ENCODE results near the gene VARS2.

Gene VARS2

DNA sequence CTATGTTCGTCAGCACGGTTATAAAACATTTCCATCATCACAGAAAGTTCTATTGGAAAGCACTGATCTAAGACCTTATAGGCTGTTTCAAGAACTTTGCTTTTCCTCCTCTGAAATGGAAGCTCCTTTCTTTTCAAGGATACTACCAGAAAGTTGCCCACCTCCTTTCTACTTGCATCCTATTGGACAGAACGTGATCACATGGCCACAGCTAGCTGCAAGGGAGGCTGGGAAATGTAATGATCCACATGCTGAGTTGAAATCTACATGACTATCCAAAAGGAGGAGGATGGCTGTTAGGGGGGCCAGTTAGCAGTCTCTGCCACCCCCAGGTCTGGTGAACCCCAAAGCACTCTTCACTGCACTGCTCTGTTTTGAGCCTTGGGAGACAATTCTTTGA, 14.6 kb downstream of the VARS2 start:
- no peak for DNase-seq (ENCODE audit: low spot score)

DNA sequence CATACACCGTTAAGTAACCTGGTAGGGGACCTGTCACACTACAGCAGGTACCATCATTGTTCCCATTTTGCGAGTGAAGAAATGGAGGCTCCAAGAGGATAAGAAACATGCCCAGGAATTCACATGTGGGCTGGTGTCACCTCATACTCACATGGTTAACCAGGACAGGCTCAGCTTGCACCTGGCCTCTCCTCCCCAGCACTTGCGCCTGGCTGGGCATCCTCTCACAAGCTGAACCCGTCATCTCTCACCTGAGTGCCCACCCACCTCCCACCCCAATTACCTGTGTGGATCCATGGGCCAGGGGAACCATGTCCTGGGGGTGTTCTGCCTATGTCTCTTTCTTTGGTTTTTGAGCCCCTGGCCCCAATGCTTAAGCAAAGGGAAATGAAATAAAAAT, 16.5 kb downstream of the VARS2 start:
- DNase-seq (ENCODE audit: low spot score) = no peak

DNA sequence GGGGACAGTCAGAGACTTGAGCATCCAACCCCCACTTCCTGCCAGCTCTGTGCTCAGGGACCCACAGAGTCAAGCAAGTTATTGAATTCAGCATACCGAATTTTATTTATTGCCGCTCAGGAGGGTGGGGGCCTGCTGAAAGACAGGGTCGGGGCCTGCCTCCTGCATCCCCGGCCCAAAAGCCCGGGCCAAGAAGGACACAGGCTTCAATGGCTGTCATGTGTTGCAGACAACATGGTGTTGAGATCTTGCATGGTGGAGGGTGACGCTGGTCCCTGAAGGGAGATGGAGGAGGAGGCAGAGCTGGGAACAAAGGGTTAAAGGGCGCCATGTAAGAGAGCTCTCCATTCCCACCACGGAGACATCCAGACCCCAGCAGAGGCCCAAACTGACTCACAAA, 17.2 kb downstream of the VARS2 start:
- DNase-seq (ENCODE audit: low spot score) = no peak

DNA sequence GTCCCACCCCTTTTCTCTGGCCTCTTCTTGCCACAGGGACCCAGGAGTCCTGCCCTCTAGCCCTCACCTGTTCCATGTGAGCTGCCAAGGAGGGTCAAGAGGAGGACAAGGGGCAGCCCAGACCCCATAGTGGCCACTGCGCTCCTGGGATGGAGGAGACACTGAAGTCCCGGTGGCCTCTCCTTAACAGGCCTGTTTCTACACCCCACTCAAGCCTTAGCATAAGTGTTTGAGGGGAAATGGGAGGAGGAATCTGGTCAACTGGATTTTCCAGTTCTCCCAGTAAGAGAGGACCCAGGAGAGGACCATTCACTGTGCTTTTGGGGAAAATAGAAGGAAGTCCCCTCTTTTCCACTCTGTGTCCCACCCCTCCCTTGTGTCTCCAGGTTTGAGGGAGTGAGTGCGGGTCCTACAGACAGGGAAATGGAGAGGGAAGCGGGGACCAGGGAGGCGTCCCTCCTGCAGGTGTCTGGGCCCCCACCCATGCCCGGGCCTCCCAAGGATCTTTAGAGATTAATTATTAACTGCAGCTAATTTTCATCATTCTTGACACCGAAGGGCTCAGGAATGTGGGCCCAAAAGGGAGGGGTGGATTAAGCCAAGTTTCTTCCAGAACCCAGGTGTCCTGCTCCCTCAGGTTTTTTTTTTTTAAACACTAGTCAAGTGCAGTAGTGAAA, 18.1 kb downstream of the VARS2 start, which contains the start of gene SFTA2:
Gene SFTA2, minus strand, starts transcription at position 202 of the 677 bp plus-strand sequence. Its CDS starts 74 bp downstream, at position 128.
- no peak for DNase-seq (ENCODE audit: low spot score)

DNA sequence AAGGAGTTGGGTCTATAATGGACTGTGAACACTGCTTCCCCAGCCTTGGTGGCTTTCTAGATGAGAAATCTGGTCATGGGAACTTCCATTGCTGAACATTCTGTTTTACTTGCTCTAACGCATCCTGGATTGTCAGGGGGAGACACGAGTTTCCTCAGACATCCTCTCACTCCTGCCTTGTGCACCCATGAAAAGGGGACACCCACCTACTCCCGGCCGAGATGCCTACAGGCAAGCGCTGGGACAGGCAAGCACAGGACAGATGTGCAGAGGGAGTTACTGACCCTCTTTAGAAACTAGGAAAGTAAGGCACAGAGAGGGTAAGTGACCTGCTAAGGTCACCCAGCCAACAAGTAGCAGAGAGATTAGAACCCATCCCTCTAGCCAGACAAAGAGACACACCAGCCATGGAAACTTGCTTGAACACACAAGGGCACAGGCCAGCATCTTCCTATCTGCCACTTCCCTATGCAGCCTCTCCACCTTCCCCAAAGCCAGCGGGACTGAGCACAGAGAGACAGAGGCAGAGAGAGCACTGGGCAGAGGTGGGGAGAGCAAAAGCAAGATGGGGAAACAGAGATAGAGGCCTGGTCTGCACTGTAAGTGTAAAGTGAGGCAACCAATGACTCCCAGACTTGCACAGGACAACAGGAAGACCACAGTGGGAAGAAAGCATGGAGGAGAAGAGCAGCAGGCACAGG, 18.8 kb downstream of the VARS2 start:
- DNase-seq (ENCODE audit: low spot score) = no peak

DNA sequence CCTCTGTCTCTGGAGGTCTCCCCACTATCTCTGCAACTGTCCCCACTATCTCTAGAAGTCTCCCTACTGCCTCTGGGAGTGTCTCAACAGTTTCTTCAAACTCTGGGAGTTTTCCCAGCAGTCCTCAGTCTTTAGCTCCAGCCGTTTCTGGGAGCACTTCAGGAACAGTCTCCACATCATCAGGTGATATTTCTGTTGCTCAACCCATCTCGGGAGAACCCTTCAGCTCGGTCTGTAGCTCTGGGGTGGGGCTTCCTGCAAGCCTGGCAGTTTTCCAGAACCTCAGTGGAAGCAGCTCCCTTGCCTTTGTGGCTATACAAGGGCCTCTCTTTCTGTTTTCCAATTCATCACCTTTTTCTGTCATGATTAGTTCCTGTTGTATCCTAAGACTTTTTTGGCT, 21.0 kb downstream of the VARS2 start:
- no peak for DNase-seq (ENCODE audit: low spot score)

DNA sequence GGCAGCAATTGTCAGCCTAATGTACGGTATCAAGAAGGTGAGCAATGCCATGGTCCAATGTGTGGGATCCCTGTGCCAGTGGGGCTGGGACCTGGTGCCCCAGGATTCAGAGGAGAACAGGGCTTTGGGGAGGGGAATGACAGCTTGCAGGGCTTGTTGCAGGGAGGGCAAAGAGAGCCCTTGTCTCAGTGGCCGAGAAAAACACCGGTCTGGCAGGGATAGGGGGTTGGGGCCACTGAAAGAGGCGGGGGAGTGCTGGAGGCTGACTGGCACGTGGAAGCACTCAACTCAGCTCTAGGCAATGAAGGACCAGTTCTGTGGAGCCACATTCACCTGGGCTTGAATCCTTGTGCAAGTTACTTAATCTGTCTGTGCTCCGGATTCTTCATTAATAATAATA, 23.2 kb downstream of the VARS2 start:
- no peak for DNase-seq (ENCODE audit: low spot score)

DNA sequence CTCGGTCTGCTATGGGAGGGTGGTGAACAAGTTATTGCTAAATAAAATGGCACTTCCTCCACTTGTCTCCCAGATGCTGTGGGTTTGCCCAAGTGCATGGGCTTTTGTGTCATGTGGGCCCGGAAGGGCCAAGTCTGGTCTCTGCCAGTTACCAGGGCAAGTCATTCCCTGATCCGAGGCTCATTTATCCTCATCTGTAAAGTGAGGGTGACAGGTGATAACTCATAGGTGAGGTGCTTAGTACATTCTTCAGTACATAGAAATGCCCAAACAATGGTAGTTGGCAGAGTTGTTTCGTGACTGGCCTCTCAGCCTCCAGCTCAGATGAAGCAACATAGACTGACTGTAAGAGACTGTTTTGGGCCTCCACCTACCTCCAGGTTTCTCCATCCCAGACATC, 24.7 kb downstream of the VARS2 start:
- no peak for DNase-seq (ENCODE audit: low spot score)

DNA sequence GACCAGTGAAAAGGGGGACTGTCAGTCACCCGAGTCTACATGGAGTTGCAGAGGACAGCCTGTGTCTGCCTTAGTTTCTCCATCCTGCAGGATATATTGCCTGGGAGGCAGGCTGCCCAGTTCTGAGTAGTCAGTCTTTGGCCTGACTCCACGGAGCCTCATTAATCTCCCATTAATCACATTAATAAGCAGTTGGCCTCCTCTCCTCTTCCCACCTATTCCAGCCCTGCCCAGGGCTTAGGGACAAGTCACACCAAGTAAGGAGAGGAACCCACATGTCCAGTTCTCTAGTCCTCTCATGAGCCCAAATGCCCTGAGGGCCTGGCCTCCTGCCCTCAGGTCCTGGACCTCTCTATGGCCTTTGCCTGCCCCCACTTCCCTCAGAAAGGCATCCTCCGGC, 25.4 kb downstream of the VARS2 start:
- no peak for DNase-seq (ENCODE audit: low spot score)

DNA sequence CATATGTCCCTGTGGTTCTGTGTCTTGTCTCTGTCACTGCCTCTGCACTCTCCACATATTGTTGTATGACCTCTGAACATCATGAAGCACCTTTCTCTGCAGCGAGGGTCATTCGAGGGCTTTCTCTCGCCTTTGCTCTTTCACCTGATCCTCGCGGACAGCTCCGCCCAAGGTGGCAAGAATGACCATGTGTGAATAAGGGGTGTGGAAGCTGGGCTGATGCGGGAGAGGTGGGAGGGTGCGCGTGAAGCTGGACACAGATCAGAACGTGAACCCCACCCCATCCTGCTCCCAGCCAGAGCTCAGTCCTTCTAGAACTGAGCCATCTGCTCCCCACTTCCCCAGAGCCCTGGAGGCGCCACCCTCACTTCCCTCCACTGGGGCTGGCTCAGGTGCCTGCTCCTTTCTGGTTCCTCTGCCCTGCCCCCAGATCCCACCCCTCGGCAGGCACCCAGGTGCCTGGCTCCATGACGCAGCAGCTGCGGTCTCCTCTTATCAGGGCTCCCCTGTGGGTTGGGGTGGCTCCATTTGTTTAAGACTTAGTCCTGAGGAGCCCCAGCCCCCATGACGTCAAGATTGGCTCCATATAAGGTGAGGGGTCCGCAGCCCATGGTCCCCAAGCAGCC, 26.4 kb downstream of the VARS2 start, which contains the start of gene MUCL3:
Gene MUCL3, plus strand, starts transcription at position 613 of the 626 bp plus-strand sequence. CDS start 27 bp downstream, outside the sequence.
- no peak for DNase-seq (ENCODE audit: low spot score)

DNA sequence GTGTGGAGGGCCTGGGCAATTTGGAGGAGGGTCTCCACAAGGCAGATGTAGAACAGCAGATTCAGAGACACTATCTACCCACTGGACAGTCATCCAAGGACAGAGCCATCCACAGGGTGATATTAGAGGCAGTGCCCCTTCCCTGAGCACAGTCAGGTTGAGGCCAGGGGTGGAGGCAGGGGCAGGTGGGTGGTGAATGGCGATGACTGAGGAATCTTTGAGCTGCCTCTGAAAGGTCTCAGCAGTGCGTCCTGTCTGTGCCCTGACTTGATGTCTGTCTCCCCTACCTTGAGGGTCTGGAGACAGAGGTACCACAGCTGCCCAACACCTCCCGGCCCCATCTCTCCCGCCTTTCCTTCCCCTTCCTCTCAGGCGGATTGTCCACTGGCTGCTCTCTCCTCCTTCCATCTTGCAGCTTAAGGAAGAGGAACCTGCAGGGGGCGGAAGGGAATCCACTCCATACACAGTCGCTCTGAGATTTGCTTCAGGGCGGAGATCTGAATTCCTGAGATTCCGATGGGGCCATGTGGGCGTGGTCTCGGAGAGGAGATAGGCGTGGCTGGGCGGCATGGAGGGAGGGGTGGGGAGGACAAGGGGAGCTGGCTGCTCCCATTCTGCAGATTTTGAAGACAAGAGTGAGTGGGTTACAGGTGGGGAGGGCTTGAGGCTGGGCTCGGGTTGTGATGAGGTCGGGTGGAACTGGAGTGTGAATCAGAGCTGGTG, 28.5 kb downstream of the VARS2 start:
- DNase-seq (ENCODE audit: low spot score) = peak; percentile 92

DNA sequence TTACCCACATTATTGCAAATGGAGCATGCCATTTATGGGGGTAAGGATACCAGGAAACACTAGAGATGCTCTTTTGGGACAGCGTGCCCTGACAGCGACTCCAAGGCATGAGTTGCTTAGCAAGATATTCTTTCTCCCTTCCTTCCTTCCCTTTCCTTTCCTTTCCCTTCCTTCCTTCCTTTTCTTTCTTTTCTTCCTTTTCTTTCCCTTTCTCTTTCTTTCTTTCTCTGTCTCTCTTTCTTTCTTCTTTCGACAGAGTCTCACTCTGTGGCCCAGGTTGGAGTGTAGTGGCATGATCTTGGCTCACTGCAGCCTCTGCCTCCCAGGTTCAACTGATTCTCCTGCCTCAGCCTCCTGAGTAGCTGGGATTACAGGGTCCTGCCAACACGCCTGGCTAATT, 30.0 kb downstream of the VARS2 start:
- no peak for DNase-seq (ENCODE audit: low spot score)

DNA sequence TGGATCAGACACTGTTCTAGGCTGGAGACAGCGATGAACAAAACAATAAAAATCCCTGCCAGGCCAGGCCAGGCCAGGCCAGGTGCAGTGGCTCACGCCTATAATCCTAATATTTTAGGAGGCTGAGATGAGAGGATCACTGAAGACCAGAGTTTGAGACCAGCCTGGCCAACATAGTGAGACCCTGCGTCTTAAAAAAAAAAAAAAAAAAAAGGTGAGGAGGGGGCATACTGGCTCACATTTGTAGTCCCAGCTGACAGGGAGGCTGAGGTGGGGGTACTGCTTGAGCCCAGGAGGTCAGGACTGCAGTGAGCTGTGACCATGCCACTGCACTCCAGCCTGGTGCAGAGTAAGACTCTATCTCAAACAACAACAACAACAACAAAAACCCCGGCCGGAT, 31.2 kb downstream of the VARS2 start:
- no peak for DNase-seq (ENCODE audit: low spot score)

DNA sequence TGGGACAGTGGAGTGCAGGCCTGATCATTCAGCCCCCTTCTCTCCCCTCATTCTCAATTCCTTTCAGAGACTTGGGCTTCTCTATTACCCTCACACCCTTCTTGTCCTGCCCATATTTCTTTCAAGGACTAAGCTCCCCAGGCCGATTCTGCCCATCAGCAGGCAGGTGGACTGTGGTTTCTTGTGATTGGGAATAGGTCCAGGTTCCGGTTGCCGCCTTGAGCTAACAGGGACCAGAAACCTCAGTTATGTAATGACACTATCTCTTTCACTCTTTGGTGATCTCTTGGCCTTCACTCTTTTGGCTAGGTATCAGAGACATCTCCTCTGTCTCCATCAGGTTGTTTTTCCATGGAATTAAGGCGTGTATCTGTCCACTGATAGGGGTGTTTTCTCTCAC, 33.2 kb downstream of the VARS2 start:
- no peak for DNase-seq (ENCODE audit: low spot score)

DNA sequence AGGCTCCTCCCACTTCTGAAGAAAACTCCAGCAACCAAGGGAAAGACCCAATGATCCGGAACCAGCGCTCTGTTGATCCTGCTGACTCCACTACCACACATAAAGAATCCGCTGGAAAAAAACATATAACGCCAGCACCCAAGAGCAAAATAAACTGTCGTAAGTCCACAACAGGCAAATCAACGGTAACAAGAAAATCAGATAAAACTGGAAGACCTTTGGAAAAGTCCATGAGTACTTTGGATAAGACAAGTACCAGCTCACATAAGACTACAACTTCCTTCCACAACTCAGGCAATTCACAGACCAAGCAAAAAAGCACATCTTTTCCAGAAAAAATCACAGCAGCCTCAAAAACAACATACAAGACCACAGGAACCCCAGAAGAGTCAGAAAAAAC, 34.8 kb downstream of the VARS2 start:
- no peak for DNase-seq (ENCODE audit: low spot score)

DNA sequence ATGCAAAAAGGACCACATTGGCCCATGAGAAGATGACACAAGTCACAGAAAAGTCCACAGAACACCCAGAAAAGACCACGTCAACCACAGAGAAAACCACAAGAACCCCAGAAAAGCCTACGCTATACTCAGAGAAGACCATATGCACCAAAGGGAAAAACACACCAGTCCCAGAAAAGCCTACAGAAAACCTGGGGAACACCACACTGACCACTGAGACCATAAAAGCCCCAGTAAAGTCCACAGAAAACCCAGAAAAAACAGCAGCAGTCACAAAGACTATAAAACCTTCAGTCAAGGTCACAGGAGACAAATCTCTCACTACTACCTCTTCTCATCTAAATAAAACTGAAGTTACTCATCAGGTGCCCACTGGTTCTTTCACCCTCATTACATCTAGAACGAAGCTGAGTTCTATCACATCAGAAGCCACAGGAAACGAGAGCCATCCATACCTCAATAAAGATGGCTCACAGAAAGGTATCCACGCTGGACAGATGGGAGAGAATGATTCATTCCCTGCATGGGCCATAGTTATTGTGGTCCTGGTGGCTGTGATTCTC, 38.0 kb downstream of the VARS2 start:
- DNase-seq (ENCODE audit: low spot score) = no peak

DNA sequence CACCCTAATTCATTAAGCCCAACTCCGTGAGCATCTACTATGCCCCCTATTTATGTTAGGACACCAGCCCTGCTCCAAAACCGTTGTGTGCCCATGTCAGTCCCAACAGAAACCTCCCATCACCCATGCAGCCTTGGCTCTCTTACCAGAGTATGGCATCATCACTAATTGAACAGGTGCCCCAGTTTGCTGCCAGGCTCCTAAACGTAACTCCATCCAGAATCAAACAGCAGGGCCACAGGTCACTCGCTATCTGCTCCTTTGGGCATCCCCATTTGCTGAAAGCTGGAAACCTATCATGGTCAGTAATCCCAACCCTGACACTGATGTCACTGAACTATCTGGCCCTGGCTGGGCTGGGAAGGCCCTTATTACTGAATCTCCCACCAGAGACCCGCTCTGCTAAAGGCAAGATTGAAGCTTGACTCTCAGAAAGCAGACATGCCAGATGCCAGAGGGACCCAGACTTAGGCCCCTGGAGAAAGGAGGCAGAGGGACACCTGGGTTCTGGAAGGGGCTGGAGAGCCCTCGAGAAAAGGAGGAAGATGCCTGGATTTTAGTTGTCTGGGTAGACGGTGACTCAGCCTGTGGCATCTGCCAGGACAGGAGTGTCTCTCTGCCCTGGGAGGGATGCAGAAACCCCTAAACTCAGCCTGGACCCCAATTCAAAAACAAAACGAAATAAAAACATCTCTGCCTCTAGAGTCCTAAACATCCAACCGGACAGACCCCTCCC, 40.8 kb downstream of the VARS2 start:
- DNase-seq (ENCODE audit: low spot score) = no peak

DNA sequence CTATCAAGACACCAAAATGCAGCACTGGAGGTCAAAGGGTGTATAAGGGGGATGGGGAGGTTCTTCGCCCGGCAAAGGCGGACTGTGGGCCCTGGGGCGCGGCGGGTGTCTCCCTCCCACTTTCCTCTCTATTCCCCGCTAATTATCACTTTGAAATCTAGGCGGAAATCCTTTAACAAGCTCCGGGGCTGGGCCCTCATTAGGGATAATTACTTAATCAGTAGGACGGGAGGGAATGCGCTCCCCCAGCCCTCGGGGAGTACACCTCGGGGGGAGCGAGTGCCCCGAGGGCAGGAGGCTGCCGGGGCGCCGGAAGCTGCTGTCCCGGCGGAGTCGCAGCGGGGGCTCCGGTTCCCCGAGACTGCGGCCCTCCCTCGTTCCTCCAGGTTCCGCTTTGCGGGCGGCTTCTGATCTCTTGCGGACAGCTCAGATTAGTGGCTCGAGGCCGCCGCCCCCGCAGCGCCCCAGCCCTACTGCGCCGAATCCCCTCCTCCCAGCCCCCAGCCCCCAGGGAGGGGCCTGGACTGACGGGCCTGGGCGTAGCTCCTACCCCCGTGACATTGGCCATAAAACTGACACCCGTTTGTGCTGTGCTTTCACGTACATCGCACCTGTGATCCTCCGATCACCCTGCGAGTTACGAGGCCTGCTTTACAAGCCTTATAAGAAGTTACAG, 41.5 kb downstream of the VARS2 start:
- peak; percentile 74 for DNase-seq (ENCODE audit: low spot score)

DNA sequence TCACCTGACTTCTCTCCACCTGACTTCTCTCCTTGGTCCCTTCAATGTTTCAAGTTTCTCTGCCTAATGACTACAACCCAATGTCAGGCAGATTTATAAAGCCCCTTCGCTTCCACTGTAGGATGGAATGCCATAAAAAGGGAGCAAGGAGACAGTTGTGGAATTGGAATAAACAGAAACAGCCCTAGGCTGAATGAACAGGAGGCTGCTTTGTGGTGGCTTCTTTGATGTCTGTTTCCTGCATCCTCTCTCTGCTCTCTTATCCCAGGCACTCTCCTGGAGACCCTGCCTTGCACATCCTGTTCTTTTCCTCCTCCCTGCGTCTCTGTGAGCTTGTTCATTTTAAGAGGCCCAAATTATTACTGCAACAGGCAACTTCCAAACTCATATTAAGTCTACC, 43.7 kb downstream of the VARS2 start:
- DNase-seq (ENCODE audit: low spot score) = no peak

DNA sequence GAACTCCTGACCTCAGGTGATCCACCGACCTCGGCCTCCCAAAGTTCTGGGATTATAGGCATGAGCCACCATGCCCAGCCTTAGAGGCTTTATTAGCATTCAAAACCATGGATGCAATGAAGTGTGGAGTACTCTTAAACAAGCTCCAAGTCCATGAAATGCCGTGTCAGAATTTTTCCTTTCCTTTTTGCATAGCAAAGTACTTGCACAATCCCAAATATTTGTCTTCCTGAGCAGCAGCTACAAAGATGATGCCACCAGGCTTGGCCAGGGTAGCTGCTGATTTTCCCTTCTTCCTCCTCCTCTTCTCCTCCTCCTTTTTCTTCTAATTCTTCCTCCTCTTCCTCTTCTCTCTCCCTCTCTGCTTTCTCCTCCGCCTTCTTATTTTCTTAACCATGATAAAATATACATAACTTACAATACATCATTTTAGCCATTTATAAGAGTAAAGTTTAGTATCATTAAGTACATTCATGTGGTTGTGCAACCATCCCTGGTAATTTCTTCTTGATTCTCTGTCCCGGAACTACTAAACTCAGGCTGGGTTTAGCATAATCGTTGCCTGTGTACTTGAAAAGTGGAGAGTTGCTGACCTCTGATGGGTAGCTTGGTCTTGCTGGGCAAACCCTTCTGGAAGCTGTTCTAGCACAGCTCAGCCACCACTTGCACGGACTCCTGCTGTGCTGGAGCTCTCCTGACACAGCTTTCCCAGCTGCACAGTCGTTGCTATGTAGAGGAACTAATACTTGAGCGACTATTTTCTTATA, 47.1 kb downstream of the VARS2 start:
- no peak for DNase-seq (ENCODE audit: low spot score)
